Retinal pigment epithelial cell (primary cell): ENCODE measurements around the gene ADCYAP1R1.

Source experiments
- DNase-seq: peaks from one replicate; pipeline ENCODE4 v3.0.0-alpha.2; 2010; ENCODE audit warnings: low read depth
- H3K4me3 ChIP-seq: 2 replicates; pipeline ENCODE4 v1.5.1; 2011; ENCODE audit warnings: mild to moderate bottlenecking, low read length, control low read depth, moderate library complexity
- TF ChIP-seq, protein P1 (sequence below): conservative IDR thresholded peaks from 2 replicates; pipeline ENCODE4 v1.5.1; 2011; ENCODE audit warnings: low read depth, low read length, control low read depth, inconsistent platforms

ADCYAP1R1 gene

DNA sequence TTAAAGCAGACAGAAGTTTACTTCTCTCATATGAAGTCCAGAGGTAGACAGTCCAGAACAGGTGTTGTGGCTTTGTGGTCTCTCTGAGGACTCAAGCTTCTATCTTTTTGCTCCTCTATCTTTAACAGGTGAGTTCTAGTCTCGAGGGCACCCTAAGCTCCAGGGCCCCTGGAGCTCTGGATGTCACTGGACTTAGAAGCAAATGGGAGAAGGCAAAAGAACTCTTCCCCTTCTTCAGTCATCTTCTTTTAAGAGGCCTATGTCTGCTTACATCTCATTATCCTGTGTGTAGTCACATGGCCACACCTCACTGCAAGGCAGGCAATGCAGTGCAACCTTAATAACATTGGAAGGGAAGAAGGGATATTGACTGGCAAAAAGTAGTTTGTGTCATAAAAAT lies 61.6 kb downstream of the ADCYAP1R1 start:
- DNase-seq, result no peak
- TF ChIP-seq, protein P1, sequence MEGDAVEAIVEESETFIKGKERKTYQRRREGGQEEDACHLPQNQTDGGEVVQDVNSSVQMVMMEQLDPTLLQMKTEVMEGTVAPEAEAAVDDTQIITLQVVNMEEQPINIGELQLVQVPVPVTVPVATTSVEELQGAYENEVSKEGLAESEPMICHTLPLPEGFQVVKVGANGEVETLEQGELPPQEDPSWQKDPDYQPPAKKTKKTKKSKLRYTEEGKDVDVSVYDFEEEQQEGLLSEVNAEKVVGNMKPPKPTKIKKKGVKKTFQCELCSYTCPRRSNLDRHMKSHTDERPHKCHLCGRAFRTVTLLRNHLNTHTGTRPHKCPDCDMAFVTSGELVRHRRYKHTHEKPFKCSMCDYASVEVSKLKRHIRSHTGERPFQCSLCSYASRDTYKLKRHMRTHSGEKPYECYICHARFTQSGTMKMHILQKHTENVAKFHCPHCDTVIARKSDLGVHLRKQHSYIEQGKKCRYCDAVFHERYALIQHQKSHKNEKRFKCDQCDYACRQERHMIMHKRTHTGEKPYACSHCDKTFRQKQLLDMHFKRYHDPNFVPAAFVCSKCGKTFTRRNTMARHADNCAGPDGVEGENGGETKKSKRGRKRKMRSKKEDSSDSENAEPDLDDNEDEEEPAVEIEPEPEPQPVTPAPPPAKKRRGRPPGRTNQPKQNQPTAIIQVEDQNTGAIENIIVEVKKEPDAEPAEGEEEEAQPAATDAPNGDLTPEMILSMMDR, result no peak
- H3K4me3 ChIP-seq, result no peak overlapping the region

DNA sequence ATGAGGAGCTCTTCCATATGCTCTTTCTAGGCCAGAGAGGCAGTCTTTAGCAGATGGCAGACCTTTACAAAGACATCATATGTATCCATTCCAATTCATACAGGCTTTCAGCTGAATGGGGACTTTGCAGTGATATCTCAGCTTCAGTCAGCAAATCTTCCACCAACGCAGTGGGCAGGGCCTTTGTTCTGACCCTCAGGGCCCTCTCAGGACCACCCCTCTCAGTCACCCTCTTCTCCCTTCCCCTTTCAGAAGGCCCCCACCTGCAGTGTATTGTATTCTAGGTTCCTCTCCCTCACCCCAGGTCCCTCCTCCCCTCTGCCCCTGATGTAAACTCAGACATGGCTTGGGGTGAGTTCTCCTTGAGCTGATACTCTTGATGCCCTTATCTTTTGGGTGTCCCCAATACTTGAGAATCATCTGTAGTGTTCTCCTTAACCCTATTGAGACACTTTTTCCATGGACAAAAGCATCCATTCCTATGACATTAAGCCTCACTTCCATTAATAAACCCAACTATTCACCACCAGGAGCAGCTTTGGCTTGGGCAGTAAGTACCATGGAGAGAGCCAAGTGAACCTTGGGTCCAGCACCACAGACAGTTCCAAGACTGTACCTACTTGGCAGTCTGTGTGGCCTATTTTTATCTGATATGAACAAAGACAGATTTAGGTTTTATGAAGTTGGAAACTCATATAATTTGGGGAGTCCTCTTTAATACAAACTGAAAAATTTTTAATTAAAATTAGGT lies 62.7 kb downstream of the ADCYAP1R1 start:
- no peak overlapping the region for H3K4me3 ChIP-seq
- DNase-seq, result no peak

GRCh38 chr7:31116615-31117014 lies 64.5 kb downstream of the ADCYAP1R1 start:
- TF ChIP-seq, protein P1, result no peak
- no peak overlapping the region for H3K4me3 ChIP-seq
- DNase-seq, result no peak

More for the DNA sequence above, 62.7 kb downstream of the ADCYAP1R1 start:
- TF ChIP-seq, protein P1, result no peak

- TF ChIP-seq, protein P1, result no peak
- DNase-seq, result no peak
- H3K4me3 ChIP-seq, result no peak overlapping the region
Observed at GRCh38 chr7:31119249-31119648, 67.1 kb downstream of the ADCYAP1R1 start.

- DNase-seq, result no peak
- TF ChIP-seq, protein P1, result no peak
- no peak overlapping the region for H3K4me3 ChIP-seq
Observed at GRCh38 chr7:31120800-31121513, 68.8 kb downstream of the ADCYAP1R1 start.

- no peak for DNase-seq
- no peak overlapping the region for H3K4me3 ChIP-seq
- TF ChIP-seq, protein P1, result no peak
Observed at GRCh38 chr7:31121601-31122000, 69.5 kb downstream of the ADCYAP1R1 start.

- no peak overlapping the region for H3K4me3 ChIP-seq
- TF ChIP-seq, protein P1, result peak; percentile 87
- DNase-seq, result peak; percentile 44
Observed at GRCh38 chr7:31122649-31123058, 70.5 kb downstream of the ADCYAP1R1 start.
